Astrocyte (in vitro differentiated cells and primary cell): Measurements from ENCODE around the gene TEX50. TPM values are rescaled to one million over a fixed set of nuclear protein-coding genes. Genes with fewer than 3 reads are reported as not detected.
"Not testable (repeated sequence)": the region's sequence is repeated elsewhere in the genome, so short reads cannot be mapped to it uniquely, and the experiment has no call there.

ENCODE experiments used
- DNase-seq: peaks from one replicate; pipeline ENCODE4 v3.0.0-alpha.2; 2010; ENCODE audit warnings: low read depth
- FAIRE-seq: peaks from 2 replicates; lab custom pipeline; 2011; peaks lifted over from hg19 to GRCh38; lab: Jason Lieb, UNC
- H2AFZ ChIP-seq: 2 replicates; pipeline ENCODE4 v1.6.0; 2012; ENCODE audit warnings: low read depth, low read length, inconsistent platforms
- H3K27ac ChIP-seq: 2 replicates; pipeline ENCODE4 v1.5.1; 2011; ENCODE audit warnings: low read depth, low read length, inconsistent platforms
- H3K27me3 ChIP-seq: 2 replicates; pipeline ENCODE4 v1.6.0; 2011; ENCODE audit warnings: low read length, inconsistent platforms; ENCODE audit not compliant: insufficient read depth
- H3K36me3 ChIP-seq: 2 replicates; pipeline ENCODE4 v1.5.1; 2011; ENCODE audit warnings: low read length, inconsistent platforms; ENCODE audit not compliant: insufficient read depth
- H3K4me1 ChIP-seq: 2 replicates; pipeline ENCODE4 v1.5.1; 2011; ENCODE audit warnings: low read length, inconsistent platforms; ENCODE audit not compliant: insufficient read depth
- H3K4me2 ChIP-seq: 2 replicates; pipeline ENCODE4 v1.6.0; 2012; ENCODE audit warnings: low read length, inconsistent platforms
- H3K4me3 ChIP-seq: 2 replicates; pipeline ENCODE4 v1.5.1; 2011; ENCODE audit warnings: low read depth, mild to moderate bottlenecking, low read length, inconsistent platforms; ENCODE audit not compliant: insufficient read depth
- H3K79me2 ChIP-seq: 2 replicates; pipeline ENCODE4 v1.6.0; 2012; ENCODE audit warnings: mild to moderate bottlenecking, low read length, inconsistent platforms; ENCODE audit not compliant: insufficient read depth
- H3K9ac ChIP-seq: 2 replicates; pipeline ENCODE4 v1.6.0; 2012; ENCODE audit warnings: mild to moderate bottlenecking, low read length, inconsistent platforms
- H3K9me3 ChIP-seq: 2 replicates; pipeline ENCODE4 v1.5.1; 2012; ENCODE audit warnings: low read depth, mild to moderate bottlenecking, low read length, inconsistent platforms; ENCODE audit not compliant: insufficient read depth
- H4K20me1 ChIP-seq: 2 replicates; pipeline ENCODE4 v1.6.0; 2012; ENCODE audit warnings: low read length, inconsistent platforms; ENCODE audit not compliant: insufficient read depth
- H3K27ac Mint-ChIP-seq: one replicate; pipeline ENCODE4 v1.8.0; 2021; ENCODE audit warnings: mild to moderate bottlenecking, mixed read lengths; ENCODE audit not compliant: unreplicated experiment
- H3K27me3 Mint-ChIP-seq: one replicate; pipeline ENCODE4 v1.8.0; 2021; ENCODE audit warnings: low read depth, mixed read lengths; ENCODE audit not compliant: unreplicated experiment
- H3K36me3 Mint-ChIP-seq: one replicate; pipeline ENCODE4 v1.8.0; 2021; ENCODE audit warnings: low read depth, mixed read lengths; ENCODE audit not compliant: unreplicated experiment
- H3K4me1 Mint-ChIP-seq: one replicate; pipeline ENCODE4 v1.8.0; 2021; ENCODE audit warnings: low read depth, mixed read lengths; ENCODE audit not compliant: unreplicated experiment
- H3K4me3 Mint-ChIP-seq: one replicate; pipeline ENCODE4 v1.8.0; 2021; ENCODE audit warnings: mild to moderate bottlenecking, moderate library complexity, mixed read lengths; ENCODE audit not compliant: unreplicated experiment
- H3K9me3 Mint-ChIP-seq: one replicate; pipeline ENCODE4 v1.8.0; 2021; ENCODE audit warnings: mild to moderate bottlenecking, mixed read lengths; ENCODE audit not compliant: unreplicated experiment
- CTCF ChIP-seq: IDR thresholded peaks from 2 replicates; pipeline ENCODE4 v1.5.1; 2011; ENCODE audit warnings: low read depth, mild to moderate bottlenecking, inconsistent platforms, low read length, moderate library complexity; ENCODE audit not compliant: insufficient read depth
- EZH2 ChIP-seq: IDR thresholded peaks from 2 replicates; pipeline ENCODE4 v1.6.1; 2012; ENCODE audit warnings: mild to moderate bottlenecking, low read length, inconsistent platforms; ENCODE audit not compliant: insufficient read depth
- total RNA-seq: library from RNA; stranded (reverse); gene quantifications from 2 replicates; pipeline ENCODE4 v1.2.1, GENCODE V29; 2021

TEX50 gene
- total RNA-seq, 1 donor from 2014 or later, result not detected

- Histone ChIP-seq H3K4me3 (no peak overlapping the region), H2AFZ (no peak overlapping the region), H3K4me2 (no peak overlapping the region), H4K20me1 (no peaks in the 10 kb centered on the region), H3K79me2 (no peaks in the 10 kb centered on the region), H3K9me3 (no peaks in the 10 kb centered on the region), H3K27me3 (no peaks in the 10 kb centered on the region), H3K36me3 (no peaks in the 10 kb centered on the region), H3K9ac (no peak overlapping the region), H3K4me1 (no peaks in the 10 kb centered on the region), H3K27ac (no peak overlapping the region)
- no peak for TF ChIP-seq CTCF
- TF ChIP-seq EZH2, result no peak
- Mint-ChIP-seq H3K9me3 (peaks cover 6% of the 10 kb centered on the region), H3K27me3 (no peaks in the 10 kb centered on the region), H3K36me3 (peaks cover 2% of the 10 kb centered on the region), H3K4me1 (no peaks in the 10 kb centered on the region), H3K27ac (no peak overlapping the region), H3K4me3 (no peak overlapping the region)
- DNase-seq (no peak), FAIRE-seq (no peak)
Observed at GRCh38 chr1:173608503-173609216, 26.5 kb upstream of the TEX50 start.

GRCh38 chr1:173613086-173613485 lies 22.1 kb upstream of the TEX50 start:
- not testable (repeated sequence) for H3K27ac Mint-ChIP-seq, DNase-seq, H3K27me3 Mint-ChIP-seq, H3K36me3 ChIP-seq, H3K27ac ChIP-seq, H3K9ac ChIP-seq, FAIRE-seq, H3K9me3 ChIP-seq, H3K4me2 ChIP-seq, H3K36me3 Mint-ChIP-seq, H3K4me1 Mint-ChIP-seq, H3K27me3 ChIP-seq, H3K4me1 ChIP-seq, H3K9me3 Mint-ChIP-seq, H4K20me1 ChIP-seq, H3K4me3 ChIP-seq, H3K79me2 ChIP-seq, H3K4me3 Mint-ChIP-seq, H2AFZ ChIP-seq

GRCh38 chr1:173616859-173617258 lies 18.3 kb upstream of the TEX50 start:
- no peak overlapping the region for H2AFZ ChIP-seq
- DNase-seq (no peak), FAIRE-seq (no peak)
- Mint-ChIP-seq H3K27ac (no peak overlapping the region), H3K36me3 (peaks cover 3% of the 10 kb centered on the region), H3K4me3 (no peak overlapping the region), H3K4me1 (no peaks in the 10 kb centered on the region), H3K9me3 (peaks cover 22% of the 10 kb centered on the region), H3K27me3 (no peaks in the 10 kb centered on the region)
- no peaks in the 10 kb centered on the region for H4K20me1 ChIP-seq
- TF ChIP-seq CTCF, result no peak
- no peak for TF ChIP-seq EZH2
- H3K27me3 ChIP-seq, result no peaks in the 10 kb centered on the region
- no peaks in the 10 kb centered on the region for H3K4me1 ChIP-seq
- H3K36me3 ChIP-seq, result no peaks in the 10 kb centered on the region
- H3K9ac ChIP-seq, result no peak overlapping the region
- no peaks in the 10 kb centered on the region for H3K79me2 ChIP-seq
- no peak overlapping the region for H3K4me3 ChIP-seq
- H3K4me2 ChIP-seq, result no peak overlapping the region
- no peak overlapping the region for H3K27ac ChIP-seq
- no peaks in the 10 kb centered on the region for H3K9me3 ChIP-seq
